Adipocyte (in vitro differentiated cells): ENCODE measurements around the gene CDT1.

Experiments used
- DNase-seq: peaks from one replicate; pipeline ENCODE4 v3.0.0-alpha.2; 2015; ENCODE audit warnings: low read depth
- H3K27me3 ChIP-seq: replicated peaks from 2 replicates; pipeline ENCODE4 v1.7.0; 2013; ENCODE audit warnings: mild to moderate bottlenecking, low read length, moderate library complexity; ENCODE audit not compliant: control insufficient read depth, insufficient read depth
- H3K36me3 ChIP-seq: 2 replicates; pipeline ENCODE4 v1.7.0; 2013; ENCODE audit warnings: low read length, mild to moderate bottlenecking, moderate library complexity; ENCODE audit not compliant: control insufficient read depth, insufficient read depth, severe bottlenecking
- H3K4me1 ChIP-seq: 2 replicates; pipeline ENCODE4 v1.7.0; 2013; ENCODE audit warnings: mild to moderate bottlenecking, low read length, moderate library complexity; ENCODE audit not compliant: control insufficient read depth, insufficient read depth
- H3K4me3 ChIP-seq: 2 replicates; pipeline ENCODE4 v1.7.0; 2013; ENCODE audit warnings: mild to moderate bottlenecking, low read length, moderate library complexity
- H3K9ac ChIP-seq: 2 replicates; pipeline ENCODE4 v1.7.0; 2013; ENCODE audit warnings: mild to moderate bottlenecking, low read length, moderate library complexity
- H3K9me3 ChIP-seq: 2 replicates; pipeline ENCODE4 v1.7.0; 2013; ENCODE audit warnings: mild to moderate bottlenecking, low read length, moderate library complexity; ENCODE audit not compliant: control insufficient read depth

The CDT1 gene

DNA sequence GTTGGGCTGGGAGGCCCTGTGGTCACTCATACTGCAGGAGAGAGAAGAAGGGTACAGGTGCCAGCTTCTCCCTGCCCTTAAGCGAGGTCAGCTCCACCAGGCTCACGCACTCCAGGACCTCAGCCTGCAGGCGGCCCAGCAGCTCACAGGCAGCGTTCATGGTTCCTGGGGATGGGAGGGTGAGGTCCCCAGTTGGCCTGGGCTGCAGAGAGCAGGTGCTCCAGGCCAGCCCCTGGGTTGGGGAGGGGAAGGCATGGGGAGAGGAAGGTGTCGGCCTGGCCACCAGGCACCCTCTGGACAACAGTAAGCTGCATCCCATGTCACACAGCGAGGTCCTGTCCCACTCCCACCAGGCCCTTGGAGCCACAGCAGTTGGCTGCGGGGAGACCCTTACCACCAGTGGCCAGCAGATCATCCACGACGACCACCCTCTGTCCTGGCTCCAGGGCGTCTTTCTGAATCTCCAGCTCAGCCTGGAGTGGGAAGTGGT is 6.1 kb downstream of the CDT1 start:
- H3K4me3 ChIP-seq: peak overlapping the region; percentile 82
- H3K4me1 ChIP-seq: peaks cover 16% of the 10 kb centered on the region

DNA sequence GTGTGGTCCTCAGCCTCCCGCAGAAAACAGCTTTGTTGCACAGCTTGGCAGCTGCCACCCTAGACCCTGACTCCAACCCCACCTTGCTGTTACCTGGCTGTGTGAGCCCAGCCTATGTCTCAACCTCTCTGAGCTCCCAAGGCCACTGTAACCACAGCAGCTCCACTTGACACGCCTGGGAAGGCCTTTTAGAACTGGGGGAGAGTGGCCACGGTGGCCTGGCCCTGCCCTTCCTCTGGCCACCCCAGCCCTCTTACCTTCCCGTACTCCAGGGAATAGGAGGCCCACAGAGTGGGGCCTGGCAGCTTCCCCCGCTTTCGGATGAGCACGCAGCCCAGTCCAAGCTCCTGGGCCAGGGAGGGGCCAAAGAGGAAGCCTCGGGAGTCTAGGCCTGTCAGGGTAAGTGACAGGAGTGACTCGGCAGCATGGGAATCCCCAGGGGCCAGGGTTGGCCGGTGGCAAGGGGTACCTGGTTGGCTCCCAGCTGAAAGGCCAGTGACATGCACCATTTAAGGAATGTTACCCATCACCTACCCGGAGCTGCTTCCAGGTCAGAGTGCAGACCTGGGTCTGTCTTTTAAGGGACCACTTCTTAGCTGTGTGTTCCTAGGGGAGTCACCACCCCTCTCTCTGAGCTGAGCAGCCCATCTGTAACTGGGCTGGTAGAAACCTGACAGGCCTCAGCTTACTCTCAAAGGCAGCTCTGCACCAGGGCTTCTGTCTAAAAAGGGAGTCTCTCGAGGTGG is 6.8 kb downstream of the CDT1 start:
- Histone ChIP-seq H3K4me1 (peaks cover 16% of the 10 kb centered on the region), H3K9me3 (no peaks in the 10 kb centered on the region), H3K4me3 (peak overlapping the region; percentile 82), H3K27me3 (no peaks in the 10 kb centered on the region), H3K9ac (peak overlapping the region; percentile 90), H3K36me3 (peaks cover 22% of the 10 kb centered on the region)
- DNase-seq: no peak

More for the DNA sequence above, 6.1 kb downstream of the CDT1 start:
- peaks cover 22% of the 10 kb centered on the region for H3K36me3 ChIP-seq
- peak overlapping the region; percentile 90 for H3K9ac ChIP-seq
- no peaks in the 10 kb centered on the region for H3K27me3 ChIP-seq
- DNase-seq: no peak
- no peaks in the 10 kb centered on the region for H3K9me3 ChIP-seq

GRCh38 chr16:88810912-88811768 is 7.6 kb downstream of the CDT1 start:
- peaks cover 22% of the 10 kb centered on the region for H3K36me3 ChIP-seq
- no peaks in the 10 kb centered on the region for H3K27me3 ChIP-seq
- H3K9ac ChIP-seq: peak overlapping the region; percentile 90
- peak overlapping the region; percentile 82 for H3K4me3 ChIP-seq
- peak; percentile 89 for DNase-seq
- no peaks in the 10 kb centered on the region for H3K9me3 ChIP-seq
- peaks cover 16% of the 10 kb centered on the region for H3K4me1 ChIP-seq

DNA sequence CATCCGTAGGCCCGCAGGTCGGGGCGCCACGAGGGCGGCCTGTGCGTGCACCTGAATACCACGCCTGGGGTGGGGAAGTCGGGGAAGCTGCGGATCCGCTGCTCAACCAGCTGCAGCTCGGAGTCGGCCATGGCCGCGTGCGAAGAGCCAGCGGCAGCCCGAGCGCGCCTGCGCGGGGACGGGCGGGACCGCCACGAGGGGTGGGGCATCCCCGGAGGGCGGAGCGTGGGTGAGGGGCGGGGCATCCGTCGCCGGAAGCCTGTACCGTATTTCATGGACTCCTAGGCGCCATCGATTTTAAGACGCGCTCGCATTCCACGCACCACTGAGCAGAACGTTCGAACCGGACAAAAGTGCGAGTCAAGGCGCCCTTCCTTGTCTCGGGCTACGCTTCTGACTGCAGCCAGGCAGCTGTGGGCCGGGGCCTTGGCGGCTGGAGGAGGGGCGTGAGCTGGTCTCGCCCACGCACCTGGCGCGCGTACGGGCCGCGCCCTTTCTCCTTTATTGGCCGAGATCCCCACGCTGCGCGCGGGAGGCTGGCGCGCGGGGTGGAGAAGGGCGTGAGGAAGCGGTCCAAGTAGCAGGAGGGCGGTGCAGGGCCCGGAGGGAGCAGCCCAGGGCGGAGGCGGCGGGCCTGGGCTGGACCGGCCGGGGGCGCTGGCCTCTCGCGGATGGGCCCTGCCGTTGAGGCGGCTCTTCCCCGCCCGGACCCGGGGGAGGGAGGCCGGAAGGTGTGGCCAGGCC is 8.4 kb downstream of the CDT1 start, which contains the start of gene APRT:
TSS of gene APRT (minus strand) at position 160 of the 744 bp plus-strand sequence. CDS start at position 131, 29 bp downstream.
- DNase-seq: peak; percentile 98
- H3K9ac ChIP-seq: peak within 1 kb of the TSS; percentile 90
- H3K9me3 ChIP-seq: no peaks in the 10 kb centered on the region
- peaks cover 22% of the 10 kb centered on the region for H3K36me3 ChIP-seq
- peaks cover 16% of the 10 kb centered on the region for H3K4me1 ChIP-seq
- H3K27me3 ChIP-seq: no peaks in the 10 kb centered on the region
- H3K4me3 ChIP-seq: peak within 1 kb of the TSS; percentile 82

DNA sequence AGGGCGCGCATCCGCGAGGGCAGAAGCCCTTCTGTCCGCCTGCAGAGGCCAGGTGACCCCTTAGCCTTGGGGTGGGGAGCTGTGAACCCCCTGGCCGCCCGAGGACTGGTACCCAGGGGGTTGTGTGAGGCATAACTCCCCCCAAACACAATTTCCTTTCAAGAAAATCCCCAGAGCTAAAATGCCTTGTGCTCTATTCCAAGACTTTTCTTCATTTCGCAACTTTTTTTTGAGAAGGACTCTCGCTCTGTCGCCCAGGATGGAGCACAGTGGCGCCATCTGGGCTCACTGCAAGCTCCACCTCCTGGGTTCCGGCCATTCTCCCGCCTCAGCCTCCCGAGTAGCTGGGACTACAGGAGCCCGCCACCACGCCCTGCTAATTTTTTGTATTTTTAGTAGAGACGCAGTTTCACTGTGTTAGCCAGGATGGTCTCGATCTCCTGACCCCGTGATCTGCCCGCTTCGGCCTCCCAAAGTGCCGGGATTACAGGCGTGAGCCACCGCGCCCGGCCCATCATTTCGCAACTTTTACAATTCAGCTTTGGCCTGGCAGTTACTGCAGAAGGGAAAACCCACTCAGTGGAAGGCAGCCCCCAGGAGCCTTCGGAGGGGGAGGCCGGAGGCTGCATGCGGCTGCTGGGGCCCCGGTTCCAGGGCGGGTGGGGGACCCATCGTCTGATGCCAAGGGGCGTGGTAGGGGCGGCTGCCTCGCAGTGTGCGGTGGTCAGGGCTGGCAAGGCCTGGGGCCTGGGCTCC is 9.1 kb downstream of the CDT1 start:
- Histone ChIP-seq H3K9ac (peak overlapping the region; percentile 90), H3K4me1 (peaks cover 16% of the 10 kb centered on the region), H3K36me3 (peaks cover 20% of the 10 kb centered on the region), H3K4me3 (peak overlapping the region; percentile 82), H3K9me3 (no peaks in the 10 kb centered on the region), H3K27me3 (no peaks in the 10 kb centered on the region)
- DNase-seq: peak; percentile 84

DNA sequence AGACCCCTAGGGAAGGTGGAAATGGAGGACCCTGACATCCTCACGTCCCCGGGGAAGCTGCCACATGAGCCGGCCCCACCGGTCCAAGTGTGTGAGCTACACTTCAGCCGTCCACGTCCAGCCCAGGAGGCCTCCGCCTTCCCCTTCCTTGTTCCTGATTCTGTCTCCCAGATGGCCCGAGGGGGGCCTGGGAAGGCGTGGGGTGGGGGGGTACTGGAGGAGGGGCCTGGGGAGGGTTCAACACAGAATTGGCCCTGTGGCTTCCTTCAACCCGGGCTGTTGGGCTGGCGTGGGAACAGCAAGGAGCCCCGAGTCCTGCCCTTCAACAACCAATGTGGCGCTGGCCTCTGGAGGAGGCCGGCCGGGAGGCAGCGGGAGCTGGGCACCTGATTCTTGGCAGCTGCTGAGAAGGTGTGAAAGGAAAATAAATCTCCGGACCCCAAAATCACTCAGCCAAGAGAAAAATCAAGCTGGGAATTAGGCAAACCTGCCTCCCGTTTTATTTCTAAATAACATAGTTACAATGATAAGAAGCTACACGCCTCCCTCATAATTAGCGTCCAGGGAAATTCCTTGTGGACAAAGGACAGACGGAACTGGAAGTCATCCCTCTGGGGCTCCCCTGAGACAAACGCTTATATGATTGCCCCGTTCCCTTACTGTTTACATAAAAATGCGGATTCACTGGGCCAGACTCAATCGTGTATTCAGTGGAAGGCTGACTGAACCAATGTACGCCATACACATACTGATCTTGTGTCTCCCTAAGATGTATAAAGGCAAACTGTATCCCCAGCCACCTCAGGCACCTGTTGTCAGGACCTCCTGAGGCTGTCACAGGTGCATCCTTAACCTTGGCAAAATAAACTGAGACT is 9.9 kb downstream of the CDT1 start:
- DNase-seq: no peak
- Histone ChIP-seq H3K27me3 (no peaks in the 10 kb centered on the region), H3K36me3 (peaks cover 13% of the 10 kb centered on the region), H3K9ac (peak overlapping the region; percentile 90), H3K4me3 (no peak overlapping the region), H3K4me1 (peaks cover 16% of the 10 kb centered on the region), H3K9me3 (no peaks in the 10 kb centered on the region)

DNA sequence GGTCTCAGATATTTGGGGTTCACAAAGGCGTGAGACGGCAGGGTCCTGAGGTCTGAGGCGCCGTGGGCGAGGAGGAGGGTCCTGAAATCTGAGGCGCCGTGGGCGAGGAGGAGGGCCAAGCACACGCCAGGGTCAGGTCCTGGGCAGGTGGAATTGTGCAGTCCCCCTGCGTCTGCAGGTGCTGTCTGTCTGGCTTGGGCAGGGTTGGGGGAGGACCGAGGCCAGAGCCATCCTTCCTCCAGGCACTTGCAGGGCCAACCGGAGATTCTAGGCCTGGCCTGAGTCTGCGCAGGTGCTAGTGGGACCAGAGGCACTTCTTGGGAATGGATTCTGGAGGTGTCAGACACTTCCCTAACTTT is 10.5 kb downstream of the CDT1 start:
- Histone ChIP-seq H3K4me1 (peaks cover 16% of the 10 kb centered on the region), H3K9ac (no peak overlapping the region), H3K4me3 (no peak overlapping the region), H3K36me3 (peaks cover 10% of the 10 kb centered on the region), H3K9me3 (no peaks in the 10 kb centered on the region), H3K27me3 (no peaks in the 10 kb centered on the region)
- DNase-seq: no peak

DNA sequence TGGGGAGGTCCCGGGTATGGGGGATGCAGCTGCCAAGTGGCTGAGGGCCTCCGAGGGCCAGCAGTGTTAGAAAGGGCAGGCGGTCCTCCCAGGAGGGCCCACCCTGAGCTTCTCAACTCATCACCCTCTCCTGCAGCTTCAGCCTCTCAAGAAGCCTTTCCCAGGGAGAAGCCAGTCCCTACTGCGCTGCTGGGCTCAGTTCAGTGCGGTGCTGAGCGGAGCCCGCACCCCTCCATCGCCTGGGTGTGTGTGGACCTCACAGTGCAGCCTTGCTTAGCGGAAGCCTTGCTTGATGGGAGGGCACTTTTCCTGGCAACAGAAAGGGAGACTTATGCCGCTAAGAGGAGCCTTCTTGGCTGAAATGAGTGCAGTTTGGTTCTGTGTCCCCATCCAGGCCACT is 11.6 kb downstream of the CDT1 start:
- H3K36me3 ChIP-seq: no peaks in the 10 kb centered on the region
- H3K9me3 ChIP-seq: no peaks in the 10 kb centered on the region
- H3K9ac ChIP-seq: no peak overlapping the region
- no peak for DNase-seq
- no peaks in the 10 kb centered on the region for H3K27me3 ChIP-seq
- H3K4me1 ChIP-seq: peaks cover 8% of the 10 kb centered on the region
- no peak overlapping the region for H3K4me3 ChIP-seq

DNA sequence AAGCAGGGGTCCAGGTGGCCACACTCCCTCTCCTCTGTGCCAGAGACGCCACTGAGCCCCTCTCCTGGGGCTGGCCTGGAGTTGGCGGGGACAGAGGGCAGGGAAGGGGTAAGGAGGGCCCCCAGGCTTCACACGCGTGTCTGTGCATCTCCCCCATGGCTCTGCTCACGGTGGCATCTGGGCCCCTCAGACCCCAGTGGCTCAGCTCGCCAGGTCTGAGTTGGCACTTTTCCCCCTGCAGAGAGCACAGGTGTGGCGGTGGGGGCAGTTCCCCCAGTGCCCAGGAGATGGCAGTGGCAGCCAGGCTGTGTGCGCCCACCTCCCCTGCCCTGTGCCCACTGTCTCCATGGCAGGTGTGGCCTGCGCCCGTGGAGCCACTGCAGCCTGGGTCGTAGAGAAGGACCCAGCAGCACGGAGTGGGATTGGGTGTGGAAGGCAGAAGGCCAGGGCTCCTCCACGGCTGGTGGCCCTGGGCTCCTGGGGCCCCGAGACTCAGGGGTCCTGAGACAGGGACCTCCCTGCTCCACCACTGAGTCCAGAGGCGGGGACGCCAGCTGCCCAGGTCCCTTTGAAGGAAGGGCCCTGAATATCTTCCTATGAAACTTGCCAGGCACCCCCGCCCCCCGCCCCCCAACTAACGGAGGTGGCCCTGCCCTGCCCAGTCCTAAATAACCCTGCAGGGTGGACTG is 12.5 kb downstream of the CDT1 start:
- H3K27me3 ChIP-seq: no peaks in the 10 kb centered on the region
- no peaks in the 10 kb centered on the region for H3K36me3 ChIP-seq
- no peak overlapping the region for H3K9ac ChIP-seq
- DNase-seq: peak; percentile 26
- H3K4me3 ChIP-seq: no peak overlapping the region
- H3K4me1 ChIP-seq: no peaks in the 10 kb centered on the region
- no peaks in the 10 kb centered on the region for H3K9me3 ChIP-seq
